OCI-LY1 (cell line): Measurements from ENCODE around the gene CORO2B.

Experiments used
- CTCF ChIP-seq: fragments of 200-600 bp; sonication (generic), shearing (Covaris generic); IDR thresholded peaks from 2 replicates; pipeline ENCODE4 v1.5.1; 2017; ENCODE audit warnings: mild to moderate bottlenecking, antibody characterized with exemption, low read length, moderate library complexity, mixed read lengths
- EZH2 ChIP-seq: fragments of 200-600 bp; sonication (generic), shearing (Covaris generic); IDR thresholded peaks from 2 replicates; pipeline ENCODE4 v1.8.0; 2017; ENCODE audit warnings: borderline replicate concordance, mixed run types, mild to moderate bottlenecking, antibody characterized with exemption, low read length, moderate library complexity, mixed read lengths

- TF ChIP-seq EZH2: no peak
- no peak for TF ChIP-seq CTCF
Measured at GRCh38 chr15:68630211-68630555, 51.4 kb downstream of the CORO2B start.
